Measurements from ENCODE around the gene ACKR3. TPM values are rescaled to one million over a fixed set of nuclear protein-coding genes. Genes with fewer than 3 reads are reported as not detected.

The ACKR3 gene
- total RNA-seq, 1 experiment from 2014 or later, result not detected

GRCh38 chr2:236549165-236549564, 20.5 kb upstream of the ACKR3 start:
- DNase-seq (ENCODE audit: low spot score), result no peak

- DNase-seq (ENCODE audit: low spot score), result no peak
These were observed 19.3 kb upstream of the ACKR3 start for GRCh38 chr2:236550290-236550689.

GRCh38 chr2:236550701-236551465, 18.7 kb upstream of the ACKR3 start:
- no peak for DNase-seq (ENCODE audit: low spot score)

GRCh38 chr2:236551471-236552211, 18.0 kb upstream of the ACKR3 start:
- DNase-seq (ENCODE audit: low spot score), result no peak

- no peak for DNase-seq (ENCODE audit: low spot score)
These were observed 17.4 kb upstream of the ACKR3 start for GRCh38 chr2:236552212-236552542.

GRCh38 chr2:236552581-236553363, 16.9 kb upstream of the ACKR3 start:
- no peak for DNase-seq (ENCODE audit: low spot score)

GRCh38 chr2:236553522-236553921, 16.1 kb upstream of the ACKR3 start:
- no peak for DNase-seq (ENCODE audit: low spot score)

GRCh38 chr2:236554629-236555282, 14.9 kb upstream of the ACKR3 start:
- no peak for DNase-seq (ENCODE audit: low spot score)

GRCh38 chr2:236555481-236555880, 14.1 kb upstream of the ACKR3 start:
- DNase-seq (ENCODE audit: low spot score), result no peak

GRCh38 chr2:236557306-236558030, 12.2 kb upstream of the ACKR3 start:
- DNase-seq (ENCODE audit: low spot score), result no peak

GRCh38 chr2:236558036-236558435, 11.6 kb upstream of the ACKR3 start:
- no peak for DNase-seq (ENCODE audit: low spot score)

GRCh38 chr2:236558993-236559978, 10.3 kb upstream of the ACKR3 start:
- no peak for DNase-seq (ENCODE audit: low spot score)

- DNase-seq (ENCODE audit: low spot score), result no peak
These were observed 7.8 kb upstream of the ACKR3 start for GRCh38 chr2:236561874-236562273.

- DNase-seq (ENCODE audit: low spot score), result peak; percentile 36
These were observed 7.2 kb upstream of the ACKR3 start for GRCh38 chr2:236562434-236562833.

GRCh38 chr2:236563953-236564352, 5.7 kb upstream of the ACKR3 start:
- no peak for DNase-seq (ENCODE audit: low spot score)

GRCh38 chr2:236565212-236565611, 4.4 kb upstream of the ACKR3 start:
- DNase-seq (ENCODE audit: low spot score), result no peak

GRCh38 chr2:236565879-236566402, 3.7 kb upstream of the ACKR3 start:
- no peak for DNase-seq (ENCODE audit: low spot score)

GRCh38 chr2:236566596-236566995, 3.0 kb upstream of the ACKR3 start:
- DNase-seq (ENCODE audit: low spot score), result no peak

- DNase-seq (ENCODE audit: low spot score), result no peak
These were observed 1.3 kb upstream of the ACKR3 start for GRCh38 chr2:236568068-236568921.
